COLO668 (cell line): ENCODE data around the gene KDSR.
"Not testable (repeated sequence)": the region's sequence is repeated elsewhere in the genome, so short reads cannot be mapped to it uniquely, and the experiment has no call there.

ENCODE experiments used
- DNase-seq: peaks from one replicate; lab custom pipeline; 2025; ENCODE audit not compliant: unreplicated experiment; lab: John Stamatoyannopoulos, UW

Gene KDSR

GRCh38 chr18:63366213-63367052 is 573 bp downstream of the KDSR start:
- peak; percentile 80 for DNase-seq

GRCh38 chr18:63365876-63366212 is 1.2 kb downstream of the KDSR start:
- peak; percentile 34 for DNase-seq

GRCh38 chr18:63363951-63364350 is 3.1 kb downstream of the KDSR start:
- DNase-seq, result no peak

- DNase-seq, result not testable (repeated sequence)
Measured at GRCh38 chr18:63363420-63363819, 3.6 kb downstream of the KDSR start.

GRCh38 chr18:63356272-63356896 is 10.6 kb downstream of the KDSR start:
- DNase-seq, result no peak

GRCh38 chr18:63350230-63350629 is 16.8 kb downstream of the KDSR start:
- no peak for DNase-seq

- no peak for DNase-seq
Measured at GRCh38 chr18:63348508-63349136, 18.4 kb downstream of the KDSR start.

GRCh38 chr18:63346480-63347183 is 20.4 kb downstream of the KDSR start:
- DNase-seq, result no peak

- DNase-seq, result no peak
Measured at GRCh38 chr18:63346031-63346430, 21.0 kb downstream of the KDSR start.

- DNase-seq, result no peak
Measured at GRCh38 chr18:63344918-63345317, 22.1 kb downstream of the KDSR start.

GRCh38 chr18:63344263-63344662 is 22.7 kb downstream of the KDSR start:
- no peak for DNase-seq

GRCh38 chr18:63342206-63342605 is 24.8 kb downstream of the KDSR start:
- no peak for DNase-seq

- DNase-seq, result peak; percentile 33
Measured at GRCh38 chr18:63339920-63340484, 27.0 kb downstream of the KDSR start.

GRCh38 chr18:63336366-63337099 is 30.5 kb downstream of the KDSR start:
- DNase-seq, result no peak

- DNase-seq, result no peak
Measured at GRCh38 chr18:63331105-63331504, 35.9 kb downstream of the KDSR start.

GRCh38 chr18:63329431-63330145 is 37.4 kb downstream of the KDSR start:
- DNase-seq, result no peak

- no peak for DNase-seq
Measured at GRCh38 chr18:63326011-63326410, 41.0 kb downstream of the KDSR start.

GRCh38 chr18:63325086-63325686 is 41.8 kb downstream of the KDSR start:
- DNase-seq, result no peak

- peak; percentile 58 for DNase-seq
Measured at GRCh38 chr18:63322908-63323634, 43.9 kb downstream of the KDSR start.
